ENCODE results near the gene GRIK2.

The GRIK2 gene

DNA sequence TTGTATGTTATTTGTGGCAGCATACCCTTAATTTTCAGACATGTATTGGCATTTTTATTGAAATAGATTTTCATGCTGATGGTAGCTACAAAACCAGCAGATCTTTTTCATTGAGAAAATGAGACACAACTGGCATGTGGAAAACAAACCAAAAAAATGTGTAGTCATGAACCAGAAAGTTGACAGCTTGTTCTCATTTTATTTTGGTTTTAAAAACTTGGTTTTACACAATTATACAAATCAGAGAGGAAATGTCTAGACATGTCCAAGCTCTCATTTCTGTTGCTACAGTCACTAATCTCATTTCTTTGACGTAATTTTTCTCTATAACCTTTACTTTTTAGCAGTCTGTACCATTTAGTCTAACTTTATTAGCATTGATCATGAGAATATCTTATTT, 85.4 kb downstream of the GRIK2 start:
- TF ChIP-seq TAF1 (IDR thresholded peaks at IDR 0.05; ENCODE audit: borderline replicate concordance, insufficient read depth, low read length): no peak
- TF ChIP-seq SIN3A (IDR thresholded peaks at IDR 0.05; ENCODE audit: borderline replicate concordance, insufficient read depth, low read length): no peak
- no peak for TF ChIP-seq FOXP2 (optimal IDR thresholded peaks at IDR 0.05; ENCODE audit: borderline replicate concordance, extremely low read depth, extremely low read length, insufficient read depth)
- TF ChIP-seq, protein P1, sequence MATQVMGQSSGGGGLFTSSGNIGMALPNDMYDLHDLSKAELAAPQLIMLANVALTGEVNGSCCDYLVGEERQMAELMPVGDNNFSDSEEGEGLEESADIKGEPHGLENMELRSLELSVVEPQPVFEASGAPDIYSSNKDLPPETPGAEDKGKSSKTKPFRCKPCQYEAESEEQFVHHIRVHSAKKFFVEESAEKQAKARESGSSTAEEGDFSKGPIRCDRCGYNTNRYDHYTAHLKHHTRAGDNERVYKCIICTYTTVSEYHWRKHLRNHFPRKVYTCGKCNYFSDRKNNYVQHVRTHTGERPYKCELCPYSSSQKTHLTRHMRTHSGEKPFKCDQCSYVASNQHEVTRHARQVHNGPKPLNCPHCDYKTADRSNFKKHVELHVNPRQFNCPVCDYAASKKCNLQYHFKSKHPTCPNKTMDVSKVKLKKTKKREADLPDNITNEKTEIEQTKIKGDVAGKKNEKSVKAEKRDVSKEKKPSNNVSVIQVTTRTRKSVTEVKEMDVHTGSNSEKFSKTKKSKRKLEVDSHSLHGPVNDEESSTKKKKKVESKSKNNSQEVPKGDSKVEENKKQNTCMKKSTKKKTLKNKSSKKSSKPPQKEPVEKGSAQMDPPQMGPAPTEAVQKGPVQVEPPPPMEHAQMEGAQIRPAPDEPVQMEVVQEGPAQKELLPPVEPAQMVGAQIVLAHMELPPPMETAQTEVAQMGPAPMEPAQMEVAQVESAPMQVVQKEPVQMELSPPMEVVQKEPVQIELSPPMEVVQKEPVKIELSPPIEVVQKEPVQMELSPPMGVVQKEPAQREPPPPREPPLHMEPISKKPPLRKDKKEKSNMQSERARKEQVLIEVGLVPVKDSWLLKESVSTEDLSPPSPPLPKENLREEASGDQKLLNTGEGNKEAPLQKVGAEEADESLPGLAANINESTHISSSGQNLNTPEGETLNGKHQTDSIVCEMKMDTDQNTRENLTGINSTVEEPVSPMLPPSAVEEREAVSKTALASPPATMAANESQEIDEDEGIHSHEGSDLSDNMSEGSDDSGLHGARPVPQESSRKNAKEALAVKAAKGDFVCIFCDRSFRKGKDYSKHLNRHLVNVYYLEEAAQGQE (IDR thresholded peaks at IDR 0.05; ENCODE audit: insufficient read depth in 1 of 2, low read depth in 2 of 2, low read length in 2 of 2): no peak
- no peak for TF ChIP-seq POLR2AphosphoS5 (IDR thresholded peaks at IDR 0.05; ENCODE audit: low read depth, low read length)

DNA sequence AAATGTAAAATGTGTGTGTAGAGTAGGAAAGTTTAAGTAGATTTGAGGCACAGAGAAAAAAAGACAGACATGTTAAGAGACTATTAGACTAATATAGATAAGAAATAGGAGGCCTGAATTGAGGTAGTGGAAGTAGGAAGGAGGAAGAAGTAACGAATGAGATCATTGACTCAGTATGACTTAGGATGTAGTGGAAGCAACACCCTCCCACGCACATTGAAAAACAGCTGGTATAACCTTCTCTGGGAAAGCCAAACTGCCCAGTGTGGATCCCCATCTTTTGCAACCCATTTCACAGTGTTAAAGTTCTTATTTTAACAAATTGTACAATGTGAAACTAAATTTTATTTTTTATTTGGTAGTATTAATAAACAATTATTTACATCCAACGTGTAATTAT, 89.1 kb downstream of the GRIK2 start:
- TF ChIP-seq SIN3A (IDR thresholded peaks at IDR 0.05; ENCODE audit: borderline replicate concordance, insufficient read depth, low read length): no peak
- TF ChIP-seq POLR2AphosphoS5 (IDR thresholded peaks at IDR 0.05; ENCODE audit: low read depth, low read length): no peak
- no peak for TF ChIP-seq TAF1 (IDR thresholded peaks at IDR 0.05; ENCODE audit: borderline replicate concordance, insufficient read depth, low read length)
- TF ChIP-seq FOXP2 (optimal IDR thresholded peaks at IDR 0.05; ENCODE audit: borderline replicate concordance, extremely low read depth, extremely low read length, insufficient read depth): no peak
- TF ChIP-seq, protein P1 (IDR thresholded peaks at IDR 0.05; ENCODE audit: insufficient read depth in 1 of 2, low read depth in 2 of 2, low read length in 2 of 2): no peak

DNA sequence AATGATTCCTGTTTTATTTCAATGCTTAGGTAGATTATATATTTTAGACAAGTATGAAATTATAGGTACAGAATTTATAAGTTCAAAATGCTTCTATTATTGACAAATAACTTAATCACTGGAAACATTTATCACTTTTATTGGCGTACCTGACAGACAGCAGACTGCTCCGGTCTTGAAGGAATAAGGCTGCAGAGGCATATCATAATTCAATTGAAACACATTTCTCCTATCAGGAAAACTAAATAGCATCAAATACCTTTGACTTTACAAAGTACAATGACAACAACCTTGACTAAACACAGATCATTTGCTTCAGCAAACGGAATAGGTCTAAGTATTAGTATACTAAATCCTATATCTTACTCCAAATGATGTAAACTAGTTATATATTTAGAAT, 91.3 kb downstream of the GRIK2 start:
- TF ChIP-seq, protein P1 (IDR thresholded peaks at IDR 0.05; ENCODE audit: insufficient read depth in 1 of 2, low read depth in 2 of 2, low read length in 2 of 2): no peak
- TF ChIP-seq TAF1 (IDR thresholded peaks at IDR 0.05; ENCODE audit: borderline replicate concordance, insufficient read depth, low read length): no peak
- no peak for TF ChIP-seq FOXP2 (optimal IDR thresholded peaks at IDR 0.05; ENCODE audit: borderline replicate concordance, extremely low read depth, extremely low read length, insufficient read depth)
- no peak for TF ChIP-seq POLR2AphosphoS5 (IDR thresholded peaks at IDR 0.05; ENCODE audit: low read depth, low read length)
- no peak for TF ChIP-seq SIN3A (IDR thresholded peaks at IDR 0.05; ENCODE audit: borderline replicate concordance, insufficient read depth, low read length)

DNA sequence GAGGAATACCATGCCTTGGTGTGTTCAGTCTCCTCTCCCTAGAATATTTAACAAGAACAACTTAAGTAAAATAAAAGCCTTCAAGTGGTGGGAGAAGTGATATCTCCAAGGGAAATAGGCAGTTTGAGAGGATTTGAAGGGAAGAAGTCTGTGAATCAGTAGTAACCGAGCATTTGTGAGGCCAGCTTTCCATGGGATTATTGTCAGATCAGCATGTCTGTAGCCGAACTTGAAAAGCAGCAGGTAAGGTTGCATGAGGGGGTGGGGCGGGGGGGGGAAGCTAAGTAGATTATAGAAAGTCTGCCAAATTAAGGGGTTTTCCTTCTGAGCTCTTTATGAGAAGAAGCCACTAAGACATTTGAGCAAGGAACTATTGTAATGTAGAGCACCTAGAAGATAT, 92.6 kb downstream of the GRIK2 start:
- TF ChIP-seq POLR2AphosphoS5 (IDR thresholded peaks at IDR 0.05; ENCODE audit: low read depth, low read length) (no peak), TAF1 (IDR thresholded peaks at IDR 0.05; ENCODE audit: borderline replicate concordance, insufficient read depth, low read length) (no peak), SIN3A (IDR thresholded peaks at IDR 0.05; ENCODE audit: borderline replicate concordance, insufficient read depth, low read length) (no peak), FOXP2 (optimal IDR thresholded peaks at IDR 0.05; ENCODE audit: borderline replicate concordance, extremely low read depth, extremely low read length, insufficient read depth) (no peak)
- TF ChIP-seq, protein P1 (IDR thresholded peaks at IDR 0.05; ENCODE audit: insufficient read depth in 1 of 2, low read depth in 2 of 2, low read length in 2 of 2): no peak

DNA sequence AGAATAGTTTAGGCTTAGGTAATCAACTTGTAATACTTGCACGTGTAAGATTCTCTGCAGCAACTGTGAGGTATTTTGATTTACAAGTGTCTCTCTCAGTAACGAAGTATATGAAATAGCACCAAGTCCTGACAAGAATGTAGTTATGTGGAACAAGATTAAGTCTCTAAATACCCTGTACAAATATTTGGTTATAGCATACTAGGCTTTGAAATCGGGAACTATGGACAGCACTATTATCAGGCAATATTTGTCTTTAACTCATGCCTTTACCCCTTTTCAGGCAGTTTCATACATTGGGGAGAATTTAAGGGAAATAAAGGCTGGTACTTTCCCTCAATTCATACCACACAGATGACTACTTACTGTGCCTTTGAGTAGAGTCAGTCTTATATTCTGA, 93.2 kb downstream of the GRIK2 start:
- no peak for TF ChIP-seq FOXP2 (optimal IDR thresholded peaks at IDR 0.05; ENCODE audit: borderline replicate concordance, extremely low read depth, extremely low read length, insufficient read depth)
- TF ChIP-seq, protein P1 (IDR thresholded peaks at IDR 0.05; ENCODE audit: insufficient read depth in 1 of 2, low read depth in 2 of 2, low read length in 2 of 2): no peak
- TF ChIP-seq POLR2AphosphoS5 (IDR thresholded peaks at IDR 0.05; ENCODE audit: low read depth, low read length): no peak
- no peak for TF ChIP-seq SIN3A (IDR thresholded peaks at IDR 0.05; ENCODE audit: borderline replicate concordance, insufficient read depth, low read length)
- no peak for TF ChIP-seq TAF1 (IDR thresholded peaks at IDR 0.05; ENCODE audit: borderline replicate concordance, insufficient read depth, low read length)

Measured in PFSK-1 (cell line).